Astrocyte (in vitro differentiated cells and primary cell): Measurements from ENCODE around the gene CSNK1D. TPM values are rescaled to one million over a fixed set of nuclear protein-coding genes. Genes with fewer than 3 reads are reported as not detected.

Experiments used
- DNase-seq: peaks from one replicate; pipeline ENCODE4 v3.0.0-alpha.2; 2010; ENCODE audit warnings: low read depth
- FAIRE-seq: peaks from 2 replicates; lab custom pipeline; 2011; peaks lifted over from hg19 to GRCh38; lab: Jason Lieb, UNC
- H2AFZ ChIP-seq: 2 replicates; pipeline ENCODE4 v1.6.0; 2012; ENCODE audit warnings: low read depth, low read length, inconsistent platforms
- H3K27ac ChIP-seq: 2 replicates; pipeline ENCODE4 v1.5.1; 2011; ENCODE audit warnings: low read depth, low read length, inconsistent platforms
- H3K27me3 ChIP-seq: 2 replicates; pipeline ENCODE4 v1.6.0; 2011; ENCODE audit warnings: low read length, inconsistent platforms; ENCODE audit not compliant: insufficient read depth
- H3K36me3 ChIP-seq: 2 replicates; pipeline ENCODE4 v1.5.1; 2011; ENCODE audit warnings: low read length, inconsistent platforms; ENCODE audit not compliant: insufficient read depth
- H3K4me1 ChIP-seq: 2 replicates; pipeline ENCODE4 v1.5.1; 2011; ENCODE audit warnings: low read length, inconsistent platforms; ENCODE audit not compliant: insufficient read depth
- H3K4me2 ChIP-seq: 2 replicates; pipeline ENCODE4 v1.6.0; 2012; ENCODE audit warnings: low read length, inconsistent platforms
- H3K4me3 ChIP-seq: 2 replicates; pipeline ENCODE4 v1.5.1; 2011; ENCODE audit warnings: low read depth, mild to moderate bottlenecking, low read length, inconsistent platforms; ENCODE audit not compliant: insufficient read depth
- H3K79me2 ChIP-seq: 2 replicates; pipeline ENCODE4 v1.6.0; 2012; ENCODE audit warnings: mild to moderate bottlenecking, low read length, inconsistent platforms; ENCODE audit not compliant: insufficient read depth
- H3K9ac ChIP-seq: 2 replicates; pipeline ENCODE4 v1.6.0; 2012; ENCODE audit warnings: mild to moderate bottlenecking, low read length, inconsistent platforms
- H3K9me3 ChIP-seq: 2 replicates; pipeline ENCODE4 v1.5.1; 2012; ENCODE audit warnings: low read depth, mild to moderate bottlenecking, low read length, inconsistent platforms; ENCODE audit not compliant: insufficient read depth
- H4K20me1 ChIP-seq: 2 replicates; pipeline ENCODE4 v1.6.0; 2012; ENCODE audit warnings: low read length, inconsistent platforms; ENCODE audit not compliant: insufficient read depth
- H3K27ac Mint-ChIP-seq: one replicate; pipeline ENCODE4 v1.8.0; 2021; ENCODE audit warnings: mild to moderate bottlenecking, mixed read lengths; ENCODE audit not compliant: unreplicated experiment
- H3K27me3 Mint-ChIP-seq: one replicate; pipeline ENCODE4 v1.8.0; 2021; ENCODE audit warnings: low read depth, mixed read lengths; ENCODE audit not compliant: unreplicated experiment
- H3K36me3 Mint-ChIP-seq: one replicate; pipeline ENCODE4 v1.8.0; 2021; ENCODE audit warnings: low read depth, mixed read lengths; ENCODE audit not compliant: unreplicated experiment
- H3K4me1 Mint-ChIP-seq: one replicate; pipeline ENCODE4 v1.8.0; 2021; ENCODE audit warnings: low read depth, mixed read lengths; ENCODE audit not compliant: unreplicated experiment
- H3K4me3 Mint-ChIP-seq: one replicate; pipeline ENCODE4 v1.8.0; 2021; ENCODE audit warnings: mild to moderate bottlenecking, moderate library complexity, mixed read lengths; ENCODE audit not compliant: unreplicated experiment
- H3K9me3 Mint-ChIP-seq: one replicate; pipeline ENCODE4 v1.8.0; 2021; ENCODE audit warnings: mild to moderate bottlenecking, mixed read lengths; ENCODE audit not compliant: unreplicated experiment
- CTCF ChIP-seq: IDR thresholded peaks from 2 replicates; pipeline ENCODE4 v1.5.1; 2011; ENCODE audit warnings: low read depth, mild to moderate bottlenecking, inconsistent platforms, low read length, moderate library complexity; ENCODE audit not compliant: insufficient read depth
- EZH2 ChIP-seq: IDR thresholded peaks from 2 replicates; pipeline ENCODE4 v1.6.1; 2012; ENCODE audit warnings: mild to moderate bottlenecking, low read length, inconsistent platforms; ENCODE audit not compliant: insufficient read depth
- total RNA-seq: library from RNA; stranded (reverse); gene quantifications from 2 replicates; pipeline ENCODE4 v1.2.1, GENCODE V29; 2021

CSNK1D gene
- total RNA-seq, 1 donor from 2014 or later, result 153 TPM

GRCh38 chr17:82315703-82316358 lies 42.3 kb upstream of the CSNK1D start:
- H3K4me1 ChIP-seq, result no peaks in the 10 kb centered on the region
- H3K4me3 Mint-ChIP-seq, result no peak overlapping the region
- H3K27ac ChIP-seq, result no peak overlapping the region
- FAIRE-seq (no peak), DNase-seq (no peak)
- TF ChIP-seq CTCF, result no peak
- peak; percentile 59 for TF ChIP-seq EZH2
- peaks cover 10% of the 10 kb centered on the region for H3K9me3 ChIP-seq
- no peaks in the 10 kb centered on the region for H3K36me3 Mint-ChIP-seq
- H3K27ac Mint-ChIP-seq, result no peak overlapping the region
- no peak overlapping the region for H3K9ac ChIP-seq
- peaks cover 16% of the 10 kb centered on the region for H3K27me3 ChIP-seq
- H3K79me2 ChIP-seq, result no peaks in the 10 kb centered on the region
- no peaks in the 10 kb centered on the region for H4K20me1 ChIP-seq
- H3K4me3 ChIP-seq, result no peak overlapping the region
- no peak overlapping the region for H2AFZ ChIP-seq
- H3K36me3 ChIP-seq, result no peaks in the 10 kb centered on the region
- H3K4me2 ChIP-seq, result no peak overlapping the region
- H3K27me3 Mint-ChIP-seq, result peaks cover 21% of the 10 kb centered on the region
- no peaks in the 10 kb centered on the region for H3K4me1 Mint-ChIP-seq
- no peaks in the 10 kb centered on the region for H3K9me3 Mint-ChIP-seq

GRCh38 chr17:82314727-82315605 lies 41.5 kb upstream of the CSNK1D start:
- Mint-ChIP-seq H3K9me3 (no peaks in the 10 kb centered on the region), H3K27ac (no peak overlapping the region), H3K36me3 (no peaks in the 10 kb centered on the region), H3K27me3 (peaks cover 28% of the 10 kb centered on the region), H3K4me3 (no peak overlapping the region), H3K4me1 (no peaks in the 10 kb centered on the region)
- DNase-seq (no peak), FAIRE-seq (no peak)
- Histone ChIP-seq H3K4me2 (no peak overlapping the region), H3K79me2 (no peaks in the 10 kb centered on the region), H4K20me1 (no peaks in the 10 kb centered on the region), H3K9ac (no peak overlapping the region), H3K27me3 (peaks cover 16% of the 10 kb centered on the region), H3K4me1 (no peaks in the 10 kb centered on the region), H3K4me3 (no peak overlapping the region), H2AFZ (no peak overlapping the region), H3K36me3 (no peaks in the 10 kb centered on the region), H3K9me3 (peaks cover 10% of the 10 kb centered on the region), H3K27ac (no peak overlapping the region)
- no peak for TF ChIP-seq CTCF
- TF ChIP-seq EZH2, result no peak
